Stimulated activated CD8-positive, alpha-beta memory T cell treated with anti-CD3 and anti-CD28 coated beads, Interleukin-2, amount 100 ng/mL, for 48 hours (primary cell): ENCODE measurements around the gene NMD3.
A peak's percentile ranks its signal among the peaks of the same experiment; 100 is the strongest.

Experiments used
- DNase-seq, 2 donors: peaks; one replicate each; pipeline ENCODE4 v3.0.0-alpha.2; 2020; ENCODE audit warnings: low read depth in 2 of 2

Gene NMD3

GRCh38 chr3:161231861-161232260 is 10.8 kb downstream of the NMD3 start:
- no peak for DNase-seq

GRCh38 chr3:161233557-161233956 is 12.4 kb downstream of the NMD3 start:
- DNase-seq, result no peak

DNA sequence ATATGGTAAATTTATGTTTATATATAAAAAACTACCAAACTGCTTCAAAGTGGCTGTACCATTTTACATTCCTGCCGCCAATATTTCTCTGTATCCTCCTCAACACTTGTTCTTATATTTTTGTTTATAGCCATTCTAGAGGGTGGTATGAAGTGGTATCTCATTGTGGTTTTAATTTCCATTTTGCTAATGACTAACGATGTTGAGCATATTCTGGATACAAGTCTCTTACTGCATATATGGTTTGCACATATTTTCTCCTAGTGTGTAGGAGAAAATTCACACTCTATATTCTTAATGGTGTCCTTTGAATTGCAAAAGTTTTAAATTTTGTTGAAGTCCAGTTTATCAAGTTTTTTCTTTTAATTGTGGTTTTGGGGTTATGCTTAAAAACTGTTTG is 15.1 kb downstream of the NMD3 start:
- no peak for DNase-seq

GRCh38 chr3:161239700-161240099 is 18.6 kb downstream of the NMD3 start:
- no peak for DNase-seq

- no peak for DNase-seq
These were observed 23.4 kb downstream of the NMD3 start for GRCh38 chr3:161244538-161244937.

- no peak for DNase-seq
These were observed 25.9 kb downstream of the NMD3 start for GRCh38 chr3:161247049-161247448.

DNA sequence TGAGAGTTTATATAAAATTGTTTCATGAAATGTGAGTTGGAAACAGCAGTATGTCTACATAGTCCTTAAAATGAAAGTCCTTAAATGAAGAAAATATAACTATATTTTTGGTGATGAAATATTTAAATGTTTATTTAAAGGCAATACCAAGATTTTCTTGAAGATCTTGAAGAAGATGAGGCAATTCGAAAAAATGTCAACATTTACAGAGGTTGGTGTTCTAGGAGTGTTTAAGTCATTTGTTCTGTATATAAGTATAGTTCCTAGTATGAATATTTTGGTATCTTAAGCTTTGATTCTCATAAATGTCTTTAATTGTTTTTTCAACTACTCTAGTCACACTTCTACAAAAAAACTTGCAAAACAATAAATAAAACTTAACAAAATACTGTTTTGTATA is 29.0 kb downstream of the NMD3 start:
- DNase-seq, result no peak

GRCh38 chr3:161251716-161252115 is 30.6 kb downstream of the NMD3 start:
- DNase-seq, result no peak

DNA sequence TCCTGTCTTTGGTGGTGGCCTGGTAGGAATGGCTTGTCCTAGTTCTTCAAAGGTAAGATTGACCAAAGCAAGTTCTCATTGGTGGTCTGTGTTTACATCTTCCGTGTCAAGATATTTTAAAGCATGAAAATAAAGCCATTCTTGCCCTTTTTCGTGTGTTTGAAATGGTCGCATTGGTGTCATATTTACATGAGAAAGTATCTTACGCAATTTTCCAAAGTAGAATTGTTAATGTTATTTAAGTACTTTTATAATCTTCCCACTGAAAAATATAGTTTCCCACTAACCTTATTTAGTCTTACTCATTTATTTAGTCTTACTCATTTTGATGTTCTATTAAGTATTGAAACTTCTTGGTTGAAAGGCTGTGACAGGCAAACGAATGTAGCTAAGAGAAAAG is 31.0 kb downstream of the NMD3 start:
- no peak for DNase-seq

- no peak for DNase-seq
These were observed 32.6 kb downstream of the NMD3 start for GRCh38 chr3:161253711-161254110.

- no peak for DNase-seq
These were observed 33.8 kb downstream of the NMD3 start for GRCh38 chr3:161254861-161255260.

GRCh38 chr3:161263057-161263456 is 41.9 kb downstream of the NMD3 start:
- no peak for DNase-seq

DNA sequence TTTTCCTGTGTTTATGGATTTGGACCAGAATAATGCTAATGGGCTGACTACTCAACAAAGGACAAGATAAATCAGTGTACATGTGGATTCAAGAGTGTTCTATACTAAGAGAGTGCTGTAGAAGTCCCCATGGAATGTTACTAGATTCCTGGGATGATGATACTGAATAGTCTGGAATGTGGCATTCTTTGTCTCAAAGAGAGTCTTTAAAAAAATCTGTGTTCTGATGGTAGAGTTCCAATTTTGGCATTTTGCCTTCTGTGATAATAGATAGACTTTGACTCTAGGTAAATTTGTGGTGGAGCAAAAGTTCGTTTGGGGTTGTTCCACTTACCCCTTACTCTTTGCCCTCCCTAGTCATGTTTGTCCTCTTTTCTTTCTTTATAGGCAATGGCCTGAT is 43.7 kb downstream of the NMD3 start:
- no peak for DNase-seq

GRCh38 chr3:161265916-161266571 is 44.9 kb downstream of the NMD3 start:
- DNase-seq, result no peak

GRCh38 chr3:161266731-161267150 is 45.6 kb downstream of the NMD3 start:
- no peak for DNase-seq

GRCh38 chr3:161267646-161268045 is 46.5 kb downstream of the NMD3 start:
- DNase-seq, result no peak

DNA sequence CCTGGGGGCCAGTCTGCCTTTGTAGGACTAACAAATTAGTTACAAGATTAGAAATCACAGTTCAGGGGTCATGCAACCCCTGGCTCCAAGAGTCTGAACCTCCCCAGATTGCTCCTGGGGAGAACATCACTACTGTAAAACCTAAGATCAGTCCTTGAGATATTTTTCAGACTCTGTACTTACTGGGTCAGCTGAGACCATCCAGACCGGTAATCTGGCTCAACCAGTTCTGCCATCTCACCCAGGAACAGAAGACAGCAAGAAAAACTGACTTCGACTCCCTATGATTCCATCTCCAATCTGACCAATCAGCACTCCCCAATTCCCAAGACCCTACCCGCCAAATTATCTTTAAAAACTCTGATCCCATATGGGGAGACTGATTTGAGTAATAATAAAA is 47.5 kb downstream of the NMD3 start:
- no peak for DNase-seq

DNA sequence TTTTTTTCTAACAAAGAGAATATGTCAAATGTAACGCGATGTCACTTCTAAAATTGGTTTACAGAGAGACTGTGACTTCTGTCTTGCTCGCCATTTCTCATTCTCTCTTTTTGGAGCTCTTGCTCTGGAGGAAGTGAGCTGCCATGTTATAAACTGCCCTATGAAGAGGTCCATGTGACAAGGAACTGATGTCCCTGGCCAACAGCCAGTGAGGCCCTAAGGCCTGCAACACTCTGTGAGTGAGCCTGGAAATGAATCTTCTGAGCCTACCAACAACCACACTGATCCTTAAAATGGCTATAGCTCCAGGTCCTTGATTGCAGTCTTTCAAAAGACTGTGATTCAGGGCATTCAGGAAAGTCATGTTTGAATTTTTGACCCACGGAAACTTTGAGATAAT is 49.9 kb downstream of the NMD3 start:
- no peak for DNase-seq

DNA sequence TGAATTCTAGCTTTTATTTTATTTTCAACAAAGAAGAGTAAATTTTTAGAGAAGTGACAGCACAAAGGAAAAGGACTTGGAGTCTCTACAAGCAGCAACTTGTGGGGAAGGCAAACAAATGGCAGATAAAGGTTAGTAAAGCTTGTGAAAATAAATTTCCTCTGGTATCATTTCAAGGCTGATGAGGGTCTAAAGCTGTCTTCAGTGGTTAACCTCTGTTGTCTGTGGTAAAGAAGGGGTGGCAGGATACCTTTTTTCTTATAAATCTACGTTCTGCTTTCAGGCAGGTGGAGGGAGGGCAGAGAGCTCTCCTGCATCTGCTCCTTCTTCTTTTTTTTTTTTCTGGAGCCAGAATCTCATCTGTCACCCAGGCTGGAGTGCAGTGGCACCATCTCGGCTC is 50.5 kb downstream of the NMD3 start:
- no peak for DNase-seq

DNA sequence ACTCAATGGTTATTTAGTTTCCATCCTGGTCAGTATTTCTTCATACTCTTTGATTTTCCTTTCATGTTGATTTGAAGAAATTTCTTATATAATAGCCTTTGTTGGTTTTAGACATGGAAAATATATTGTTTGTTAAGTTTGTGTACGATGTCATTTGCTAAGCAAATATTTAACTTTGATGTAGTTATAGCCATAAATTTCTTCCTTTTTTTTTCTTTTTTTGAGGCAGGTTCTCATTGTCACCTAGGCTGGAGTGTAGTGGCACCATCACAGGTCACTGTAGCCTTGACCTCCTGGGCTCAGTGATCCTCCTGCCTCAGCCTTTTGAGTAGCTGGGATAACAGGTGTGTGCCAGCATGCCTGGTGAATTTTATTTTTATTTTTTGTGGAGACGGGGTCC is 51.4 kb downstream of the NMD3 start:
- no peak for DNase-seq

DNA sequence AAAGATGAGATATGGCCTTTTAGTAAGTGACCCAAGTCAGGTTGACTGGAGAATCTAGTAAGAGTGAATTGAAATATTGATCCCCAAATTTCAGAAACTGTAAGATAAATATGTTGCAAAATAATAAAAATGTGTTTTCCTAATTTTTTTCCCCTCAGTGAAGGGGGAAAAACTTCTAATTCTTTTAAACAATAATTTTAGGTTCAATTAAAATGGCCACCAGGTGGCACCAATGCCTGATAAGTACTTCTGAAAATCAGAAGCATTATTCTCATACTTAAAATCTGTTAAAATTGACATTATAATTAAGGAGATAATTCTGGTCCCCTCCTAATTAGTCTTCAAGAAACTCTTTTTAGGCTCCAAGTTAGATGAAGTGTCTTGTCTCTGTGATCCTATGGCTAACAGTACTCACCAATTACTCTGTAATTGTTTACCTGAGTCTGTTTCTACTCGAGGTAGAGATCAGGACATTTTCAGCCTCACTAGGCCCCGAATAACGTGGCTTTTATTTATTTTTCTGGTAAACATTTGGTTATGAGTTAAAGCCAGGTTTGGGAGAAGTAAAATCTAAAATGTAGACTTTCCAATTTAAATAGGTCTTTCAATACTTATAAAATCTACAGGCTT is 52.6 kb downstream of the NMD3 start:
- DNase-seq, result no peak

GRCh38 chr3:161274691-161275298 is 53.7 kb downstream of the NMD3 start:
- DNase-seq, result peak in 1 of 2 donors; percentile 13

DNA sequence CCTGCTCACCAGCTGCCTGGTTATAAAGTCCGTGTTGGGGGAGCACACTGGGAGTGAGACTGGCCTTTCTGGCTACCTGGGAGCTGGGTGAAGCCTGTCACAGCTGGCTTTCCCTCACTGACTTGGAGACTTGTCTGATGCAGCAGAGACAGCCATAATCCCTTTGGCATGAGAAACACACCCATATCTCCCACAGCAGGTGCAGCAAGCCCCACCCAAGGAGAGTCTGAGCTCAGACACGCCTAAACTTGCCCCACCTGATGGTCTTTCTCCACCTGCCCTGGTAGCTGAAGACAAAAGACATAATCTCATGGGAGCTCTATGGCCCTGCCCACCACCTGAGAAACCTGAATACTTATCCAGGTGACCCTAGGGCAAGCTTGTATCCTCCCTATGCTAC is 54.8 kb downstream of the NMD3 start:
- no peak for DNase-seq
